ENCODE measurements around the gene CD34.

The CD34 gene

GRCh38 chr1:207853372-207853757 is 57.6 kb downstream of the CD34 start:
- Histone ChIP-seq H3K79me2 (ENCODE audit: low read length) (peaks cover 13% of the 10 kb centered on the region; the same call in 1 of the 2 replicates), H3K4me1 (ENCODE audit: low read length) (peaks cover 9% of the 10 kb centered on the region)

GRCh38 chr1:207852576-207853371 is 58.2 kb downstream of the CD34 start:
- no peaks in the 10 kb centered on the region for H3K9me3 ChIP-seq (ENCODE audit: insufficient read depth, low read length)
- no peak overlapping the region for H3K4me3 ChIP-seq (ENCODE audit: low read length)
- no peaks in the 10 kb centered on the region for H3K27me3 ChIP-seq (ENCODE audit: low read depth, low read length)
- no peak overlapping the region for H3K9ac ChIP-seq (ENCODE audit: low read length)
- peaks cover 4% of the 10 kb centered on the region for H3K4me1 ChIP-seq (ENCODE audit: low read length)
- no peak overlapping the region for H3K27ac ChIP-seq (ENCODE audit: low read length)
- peaks cover 13% of the 10 kb centered on the region; the same call in 1 of the 2 replicates for H3K79me2 ChIP-seq (ENCODE audit: low read length)
- peaks cover 16% of the 10 kb centered on the region for H4K20me1 ChIP-seq (ENCODE audit: insufficient read depth, low read length)
- no peak for TF ChIP-seq CTCF (IDR thresholded peaks at IDR 0.05; ENCODE audit: low read depth, low read length)
- TF ChIP-seq EZH2phosphoT487 (IDR thresholded peaks at IDR 0.05; ENCODE audit: low read depth) = no peak
- peaks cover 21% of the 10 kb centered on the region for H3K36me3 ChIP-seq (replicated peaks; ENCODE audit: low read depth, low read length)
- H2AFZ ChIP-seq (ENCODE audit: low read depth, low read length) = no peak overlapping the region
- H3K4me2 ChIP-seq (ENCODE audit: low read length) = no peak overlapping the region

More at GRCh38 chr1:207853372-207853757, 57.6 kb downstream of the CD34 start:
- H3K36me3 ChIP-seq (replicated peaks; ENCODE audit: low read depth, low read length) = peaks cover 21% of the 10 kb centered on the region
- H3K4me2 ChIP-seq (ENCODE audit: low read length) = no peak overlapping the region
- H3K4me3 ChIP-seq (ENCODE audit: low read length) = no peak overlapping the region
- TF ChIP-seq EZH2phosphoT487 (IDR thresholded peaks at IDR 0.05; ENCODE audit: low read depth) (no peak), CTCF (IDR thresholded peaks at IDR 0.05; ENCODE audit: low read depth, low read length) (no peak)
- peaks cover 16% of the 10 kb centered on the region for H4K20me1 ChIP-seq (ENCODE audit: insufficient read depth, low read length)
- H2AFZ ChIP-seq (ENCODE audit: low read depth, low read length) = no peak overlapping the region
- H3K27ac ChIP-seq (ENCODE audit: low read length) = no peak overlapping the region
- no peaks in the 10 kb centered on the region for H3K27me3 ChIP-seq (ENCODE audit: low read depth, low read length)
- no peaks in the 10 kb centered on the region for H3K9me3 ChIP-seq (ENCODE audit: insufficient read depth, low read length)
- no peak overlapping the region for H3K9ac ChIP-seq (ENCODE audit: low read length)

GRCh38 chr1:207851696-207852095 is 59.2 kb downstream of the CD34 start:
- Histone ChIP-seq H3K9ac (ENCODE audit: low read length) (no peak overlapping the region), H3K4me3 (ENCODE audit: low read length) (no peak overlapping the region), H3K27me3 (ENCODE audit: low read depth, low read length) (no peaks in the 10 kb centered on the region), H3K4me2 (ENCODE audit: low read length) (no peak overlapping the region), H3K79me2 (ENCODE audit: low read length) (peaks cover 10% of the 10 kb centered on the region; the same call in 1 of the 2 replicates), H3K4me1 (ENCODE audit: low read length) (peaks cover 3% of the 10 kb centered on the region), H3K36me3 (replicated peaks; ENCODE audit: low read depth, low read length) (peaks cover 22% of the 10 kb centered on the region), H2AFZ (ENCODE audit: low read depth, low read length) (no peak overlapping the region), H4K20me1 (ENCODE audit: insufficient read depth, low read length) (peaks cover 13% of the 10 kb centered on the region), H3K9me3 (ENCODE audit: insufficient read depth, low read length) (no peaks in the 10 kb centered on the region), H3K27ac (ENCODE audit: low read length) (no peak overlapping the region)
- TF ChIP-seq EZH2phosphoT487 (IDR thresholded peaks at IDR 0.05; ENCODE audit: low read depth) = no peak
- no peak for TF ChIP-seq CTCF (IDR thresholded peaks at IDR 0.05; ENCODE audit: low read depth, low read length)

- Histone ChIP-seq H2AFZ (ENCODE audit: low read depth, low read length) (no peak overlapping the region), H3K27ac (ENCODE audit: low read length) (no peak overlapping the region), H3K4me2 (ENCODE audit: low read length) (no peak overlapping the region), H3K4me3 (ENCODE audit: low read length) (no peak overlapping the region), H3K9me3 (ENCODE audit: insufficient read depth, low read length) (no peaks in the 10 kb centered on the region), H4K20me1 (ENCODE audit: insufficient read depth, low read length) (peaks cover 6% of the 10 kb centered on the region; the same call in 1 of the 2 replicates), H3K79me2 (ENCODE audit: low read length) (peaks cover under 1% of the 10 kb centered on the region; the same call in 1 of the 2 replicates), H3K4me1 (ENCODE audit: low read length) (no peaks in the 10 kb centered on the region), H3K36me3 (replicated peaks; ENCODE audit: low read depth, low read length) (peaks cover 13% of the 10 kb centered on the region), H3K9ac (ENCODE audit: low read length) (no peak overlapping the region), H3K27me3 (ENCODE audit: low read depth, low read length) (no peaks in the 10 kb centered on the region)
- TF ChIP-seq EZH2phosphoT487 (IDR thresholded peaks at IDR 0.05; ENCODE audit: low read depth) (no peak), CTCF (IDR thresholded peaks at IDR 0.05; ENCODE audit: low read depth, low read length) (no peak)
Measured at GRCh38 chr1:207850621-207851407, 60.1 kb downstream of the CD34 start.
